ENCODE data around the gene EPHB6.

EPHB6 gene

DNA sequence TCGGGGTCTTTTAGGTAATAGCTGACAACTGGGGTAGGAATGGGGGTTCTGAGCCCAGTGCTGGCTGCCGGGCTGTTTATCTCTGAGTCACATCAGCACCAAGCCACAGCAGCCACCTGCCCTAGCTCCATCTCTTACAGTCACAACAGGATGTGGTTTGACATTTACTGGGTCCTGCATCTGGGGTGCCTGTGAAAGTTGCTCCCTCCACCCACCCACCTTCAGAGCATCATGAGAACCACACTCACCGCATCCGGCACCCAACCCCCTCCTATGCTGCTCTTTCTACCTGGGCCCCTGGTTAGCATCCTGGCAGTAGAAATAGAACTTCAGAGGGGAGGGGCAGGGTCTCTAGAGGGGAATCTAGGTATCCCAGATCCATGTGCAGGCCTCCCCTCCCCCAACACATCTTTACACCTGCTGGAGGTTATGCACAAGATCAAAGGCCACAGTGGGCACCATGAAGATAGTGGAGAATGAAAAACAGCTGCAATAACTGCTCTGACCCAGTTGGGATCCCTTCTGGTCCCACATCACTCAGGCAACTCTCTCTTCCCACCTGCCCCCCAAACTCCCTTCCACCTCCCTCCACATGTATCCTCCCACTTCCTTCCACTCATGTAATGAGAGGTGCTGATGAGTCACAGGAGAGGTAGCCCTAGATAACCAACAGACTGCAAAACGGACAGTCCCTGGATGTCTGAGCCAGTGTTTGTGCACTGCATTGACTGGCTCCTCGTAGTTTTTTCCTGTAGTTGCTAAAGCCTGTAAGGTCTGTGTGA, 45.9 kb upstream of the EPHB6 start:
- in situ Hi-C loops (cut with MboI; ENCODE audit: low sequenced_read_pairs, unreplicated experiment) = loop anchor here (25.0 kb wide), 1 partner anchor 172 kb away; no protein-coding TSS in a partner anchor
- DNase-seq (ENCODE audit: low spot score) = peak; percentile 66
- TF ChIP-seq, protein P1, sequence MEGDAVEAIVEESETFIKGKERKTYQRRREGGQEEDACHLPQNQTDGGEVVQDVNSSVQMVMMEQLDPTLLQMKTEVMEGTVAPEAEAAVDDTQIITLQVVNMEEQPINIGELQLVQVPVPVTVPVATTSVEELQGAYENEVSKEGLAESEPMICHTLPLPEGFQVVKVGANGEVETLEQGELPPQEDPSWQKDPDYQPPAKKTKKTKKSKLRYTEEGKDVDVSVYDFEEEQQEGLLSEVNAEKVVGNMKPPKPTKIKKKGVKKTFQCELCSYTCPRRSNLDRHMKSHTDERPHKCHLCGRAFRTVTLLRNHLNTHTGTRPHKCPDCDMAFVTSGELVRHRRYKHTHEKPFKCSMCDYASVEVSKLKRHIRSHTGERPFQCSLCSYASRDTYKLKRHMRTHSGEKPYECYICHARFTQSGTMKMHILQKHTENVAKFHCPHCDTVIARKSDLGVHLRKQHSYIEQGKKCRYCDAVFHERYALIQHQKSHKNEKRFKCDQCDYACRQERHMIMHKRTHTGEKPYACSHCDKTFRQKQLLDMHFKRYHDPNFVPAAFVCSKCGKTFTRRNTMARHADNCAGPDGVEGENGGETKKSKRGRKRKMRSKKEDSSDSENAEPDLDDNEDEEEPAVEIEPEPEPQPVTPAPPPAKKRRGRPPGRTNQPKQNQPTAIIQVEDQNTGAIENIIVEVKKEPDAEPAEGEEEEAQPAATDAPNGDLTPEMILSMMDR (IDR thresholded peaks at IDR 0.05; ENCODE audit: borderline replicate concordance, control extremely low read depth, extremely low read depth, insufficient read depth, missing control alignments) = no peak

DNA sequence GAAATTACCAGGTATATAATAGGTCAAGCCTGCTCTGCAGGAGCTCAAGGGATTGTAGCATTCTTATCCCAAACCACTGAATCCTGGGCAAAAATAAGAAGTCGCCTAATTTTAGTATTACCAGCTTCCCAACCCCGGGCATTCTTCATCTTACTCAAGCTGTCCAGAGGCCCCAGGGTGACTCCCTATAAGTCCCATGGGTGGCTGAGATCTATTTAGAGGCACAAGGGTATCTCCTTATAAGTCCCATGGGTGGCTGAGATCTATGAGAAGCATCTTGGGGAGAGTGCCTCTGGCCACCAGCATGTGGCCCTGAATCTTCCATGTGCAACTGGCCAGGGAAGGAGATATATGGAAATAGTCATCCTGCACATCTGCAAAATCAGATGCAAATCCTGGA, 45.2 kb upstream of the EPHB6 start:
- TF ChIP-seq, protein P1 (IDR thresholded peaks at IDR 0.05; ENCODE audit: borderline replicate concordance, control extremely low read depth, extremely low read depth, insufficient read depth, missing control alignments) = no peak
- no peak for DNase-seq (ENCODE audit: low spot score)
- in situ Hi-C loops (cut with MboI; ENCODE audit: low sequenced_read_pairs, unreplicated experiment) = loop anchor here (25.0 kb wide), 1 partner anchor 172 kb away; no protein-coding TSS in a partner anchor

DNA sequence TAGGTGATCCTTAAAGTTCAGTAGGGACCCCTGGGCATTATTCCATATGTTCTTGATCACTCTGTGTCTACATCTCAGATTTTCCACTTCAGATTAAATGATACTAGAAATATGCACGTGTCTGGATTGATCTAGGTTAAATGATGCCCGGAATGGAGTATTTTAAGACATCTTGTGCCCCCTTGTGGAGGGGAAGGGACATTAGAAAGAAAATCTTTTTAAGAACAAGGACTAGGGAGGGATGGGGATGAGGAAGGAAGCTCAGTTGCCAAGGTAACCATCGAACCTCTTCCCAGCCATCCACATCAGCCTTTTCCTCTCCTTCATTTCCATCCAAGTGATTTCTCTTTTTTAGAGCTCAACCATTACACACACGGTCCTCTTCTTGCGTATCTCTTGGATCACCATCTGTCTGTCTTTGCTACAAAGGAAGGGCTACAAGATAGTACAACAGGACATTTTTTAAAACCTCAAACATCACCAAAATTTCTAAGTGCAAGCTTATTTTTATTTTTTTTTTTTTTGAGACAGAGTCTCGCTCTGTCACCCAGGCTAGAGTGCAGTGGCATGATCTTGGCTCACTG, 43.6 kb upstream of the EPHB6 start:
- TF ChIP-seq, protein P1 (IDR thresholded peaks at IDR 0.05; ENCODE audit: borderline replicate concordance, control extremely low read depth, extremely low read depth, insufficient read depth, missing control alignments) = peak; percentile 50
- in situ Hi-C loops (cut with MboI; ENCODE audit: low sequenced_read_pairs, unreplicated experiment) = loop anchor here (25.0 kb wide), 1 partner anchor 174 kb away; no protein-coding TSS in a partner anchor
- no peak for DNase-seq (ENCODE audit: low spot score)

DNA sequence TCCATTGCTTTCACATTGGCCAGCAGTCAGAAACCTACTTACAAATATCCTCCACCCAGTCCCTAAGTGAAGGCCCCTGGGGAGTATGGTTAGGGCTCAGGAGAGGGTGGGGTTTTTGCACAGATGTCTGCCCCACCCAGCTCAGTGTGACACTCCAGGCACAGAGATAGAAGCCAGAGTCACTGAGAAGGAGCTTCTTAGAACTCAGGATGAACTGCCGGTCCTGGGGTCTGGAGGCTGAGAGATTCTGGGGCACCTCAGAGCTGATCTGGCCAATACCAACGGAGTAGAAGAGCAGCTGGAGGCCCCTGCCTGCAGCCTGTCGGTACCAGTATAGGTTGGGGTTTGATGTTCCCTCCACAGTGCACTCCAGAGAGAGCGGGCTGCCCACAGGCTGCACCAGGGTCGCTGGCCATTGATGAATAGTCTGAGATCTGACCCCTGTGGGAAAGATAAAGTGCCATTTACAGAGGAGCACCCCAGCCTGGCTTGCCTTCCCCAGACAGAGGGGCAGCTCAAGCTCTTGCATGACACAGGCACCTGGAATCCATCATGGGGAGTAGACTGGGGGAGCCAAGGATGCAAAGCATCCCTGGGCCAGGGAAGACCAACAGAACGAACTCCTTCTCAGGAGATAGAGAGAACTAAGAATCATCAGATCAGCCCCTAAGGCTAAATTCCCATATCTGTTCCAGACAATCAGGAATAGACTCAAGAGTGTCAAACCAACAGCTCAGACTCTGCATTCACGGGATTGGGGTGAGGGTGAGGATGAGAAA, 42.2 kb upstream of the EPHB6 start:
- DNase-seq (ENCODE audit: low spot score) = no peak
- TF ChIP-seq, protein P1 (IDR thresholded peaks at IDR 0.05; ENCODE audit: borderline replicate concordance, control extremely low read depth, extremely low read depth, insufficient read depth, missing control alignments) = no peak
- in situ Hi-C loops (cut with MboI; ENCODE audit: low sequenced_read_pairs, unreplicated experiment) = loop anchor here (25.0 kb wide), 1 partner anchor 175 kb away; no protein-coding TSS in a partner anchor

DNA sequence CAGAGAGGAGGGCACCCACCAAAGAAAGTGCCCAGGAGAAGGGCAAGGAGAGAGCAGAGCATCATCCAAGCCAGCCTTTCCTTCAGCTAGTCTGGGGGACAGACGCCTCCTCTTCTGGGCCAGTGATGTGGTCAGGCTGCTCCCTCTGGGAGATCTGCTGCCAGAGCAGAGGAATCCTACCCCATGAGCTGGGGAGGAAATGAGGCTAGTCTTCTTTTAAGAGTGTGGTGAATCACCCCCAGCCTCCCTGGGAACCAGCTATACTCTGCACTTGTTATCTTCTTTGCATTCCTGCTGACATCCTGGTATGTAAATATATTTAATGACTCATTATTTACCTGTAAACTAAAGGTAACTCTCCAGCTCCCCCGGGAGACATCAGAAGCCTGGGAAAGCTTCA, 41.6 kb upstream of the EPHB6 start:
- no peak for DNase-seq (ENCODE audit: low spot score)
- in situ Hi-C loops (cut with MboI; ENCODE audit: low sequenced_read_pairs, unreplicated experiment) = loop anchor here (25.0 kb wide), 1 partner anchor 176 kb away; no protein-coding TSS in a partner anchor
- TF ChIP-seq, protein P1 (IDR thresholded peaks at IDR 0.05; ENCODE audit: borderline replicate concordance, control extremely low read depth, extremely low read depth, insufficient read depth, missing control alignments) = no peak

DNA sequence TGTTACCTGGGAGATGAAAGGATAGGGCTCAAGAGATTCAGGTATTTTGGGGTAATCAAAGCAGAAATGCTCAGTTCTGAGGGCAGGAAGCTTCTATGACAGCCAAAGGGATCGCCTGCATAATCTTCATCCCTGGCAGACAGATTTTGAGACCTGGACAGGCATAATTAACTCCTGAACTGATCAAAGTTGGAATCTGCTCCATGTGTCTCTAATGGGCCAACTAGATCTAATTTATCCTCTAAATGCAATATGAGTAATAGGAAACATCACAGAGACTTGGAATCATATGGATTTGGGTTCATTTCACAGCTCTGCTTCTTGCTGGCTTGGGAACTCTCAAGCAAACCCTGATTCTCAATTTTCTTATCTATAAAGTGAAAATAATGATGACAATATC, 41.2 kb upstream of the EPHB6 start:
- in situ Hi-C loops (cut with MboI; ENCODE audit: low sequenced_read_pairs, unreplicated experiment) = loop anchor here (25.0 kb wide), 1 partner anchor 176 kb away; no protein-coding TSS in a partner anchor
- DNase-seq (ENCODE audit: low spot score) = no peak
- TF ChIP-seq, protein P1 (IDR thresholded peaks at IDR 0.05; ENCODE audit: borderline replicate concordance, control extremely low read depth, extremely low read depth, insufficient read depth, missing control alignments) = no peak
